OCI-LY7 (cell line): ENCODE results near the gene XPOT.

ENCODE experiments used
- CTCF ChIP-seq: fragments of 200-600 bp; sonication (generic); conservative IDR thresholded peaks from 2 replicates; pipeline ENCODE4 v1.5.1; 2014; ENCODE audit warnings: mild to moderate bottlenecking, antibody characterized with exemption, low read length, moderate library complexity, mixed read lengths
- EZH2phosphoT487 ChIP-seq: fragments of 200-600 bp; sonication (generic); IDR thresholded peaks from 2 replicates; pipeline ENCODE4 v1.6.1; 2018; ENCODE audit warnings: low read depth, borderline replicate concordance, mild to moderate bottlenecking, mixed run types, antibody characterized with exemption, low read length, moderate library complexity, mixed read lengths

GRCh38 chr12:64403707-64404469, at the start of gene XPOT:
- no peak for TF ChIP-seq CTCF
- TF ChIP-seq EZH2phosphoT487: no peak
